Measurements from ENCODE around the gene ONECUT3. TPM values are rescaled to one million over a fixed set of nuclear protein-coding genes. Genes with fewer than 3 reads are reported as not detected.

Gene ONECUT3
- total RNA-seq, 2 donors from 2014 or later = 0.26 TPM; not detected in 1

GRCh38 chr19:1754636-1755466 is 1.5 kb downstream of the ONECUT3 start:
- H3K4me1 ChIP-seq = peaks cover 26% of the 10 kb centered on the region
- TF ChIP-seq POLR2A (IDR thresholded peaks at IDR 0.05) = no peak
- TF ChIP-seq, protein P1, sequence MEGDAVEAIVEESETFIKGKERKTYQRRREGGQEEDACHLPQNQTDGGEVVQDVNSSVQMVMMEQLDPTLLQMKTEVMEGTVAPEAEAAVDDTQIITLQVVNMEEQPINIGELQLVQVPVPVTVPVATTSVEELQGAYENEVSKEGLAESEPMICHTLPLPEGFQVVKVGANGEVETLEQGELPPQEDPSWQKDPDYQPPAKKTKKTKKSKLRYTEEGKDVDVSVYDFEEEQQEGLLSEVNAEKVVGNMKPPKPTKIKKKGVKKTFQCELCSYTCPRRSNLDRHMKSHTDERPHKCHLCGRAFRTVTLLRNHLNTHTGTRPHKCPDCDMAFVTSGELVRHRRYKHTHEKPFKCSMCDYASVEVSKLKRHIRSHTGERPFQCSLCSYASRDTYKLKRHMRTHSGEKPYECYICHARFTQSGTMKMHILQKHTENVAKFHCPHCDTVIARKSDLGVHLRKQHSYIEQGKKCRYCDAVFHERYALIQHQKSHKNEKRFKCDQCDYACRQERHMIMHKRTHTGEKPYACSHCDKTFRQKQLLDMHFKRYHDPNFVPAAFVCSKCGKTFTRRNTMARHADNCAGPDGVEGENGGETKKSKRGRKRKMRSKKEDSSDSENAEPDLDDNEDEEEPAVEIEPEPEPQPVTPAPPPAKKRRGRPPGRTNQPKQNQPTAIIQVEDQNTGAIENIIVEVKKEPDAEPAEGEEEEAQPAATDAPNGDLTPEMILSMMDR (IDR thresholded peaks at IDR 0.05) = no peak
- H3K4me3 ChIP-seq = no peak overlapping the region
- WGBS, 2 donors = 1 to 2% methylated on average over 14 to 78 of the region's 80 CpGs
- intact Hi-C loops (cut with DNase I) = no loop called here
- ATAC-seq (no peak), DNase-seq (no peak)
- H3K36me3 ChIP-seq (replicated peaks in 1 of 2; ENCODE audit: insufficient read depth in 1 of 2, low read depth in 2 of 2) = no peaks in the 10 kb centered on the region
- peaks cover 0 to 60% of the 10 kb centered on the region in 2 donors for H3K27me3 ChIP-seq
- no peaks in the 10 kb centered on the region for H3K9me3 ChIP-seq
- H3K27ac ChIP-seq = no peak overlapping the region

DNA sequence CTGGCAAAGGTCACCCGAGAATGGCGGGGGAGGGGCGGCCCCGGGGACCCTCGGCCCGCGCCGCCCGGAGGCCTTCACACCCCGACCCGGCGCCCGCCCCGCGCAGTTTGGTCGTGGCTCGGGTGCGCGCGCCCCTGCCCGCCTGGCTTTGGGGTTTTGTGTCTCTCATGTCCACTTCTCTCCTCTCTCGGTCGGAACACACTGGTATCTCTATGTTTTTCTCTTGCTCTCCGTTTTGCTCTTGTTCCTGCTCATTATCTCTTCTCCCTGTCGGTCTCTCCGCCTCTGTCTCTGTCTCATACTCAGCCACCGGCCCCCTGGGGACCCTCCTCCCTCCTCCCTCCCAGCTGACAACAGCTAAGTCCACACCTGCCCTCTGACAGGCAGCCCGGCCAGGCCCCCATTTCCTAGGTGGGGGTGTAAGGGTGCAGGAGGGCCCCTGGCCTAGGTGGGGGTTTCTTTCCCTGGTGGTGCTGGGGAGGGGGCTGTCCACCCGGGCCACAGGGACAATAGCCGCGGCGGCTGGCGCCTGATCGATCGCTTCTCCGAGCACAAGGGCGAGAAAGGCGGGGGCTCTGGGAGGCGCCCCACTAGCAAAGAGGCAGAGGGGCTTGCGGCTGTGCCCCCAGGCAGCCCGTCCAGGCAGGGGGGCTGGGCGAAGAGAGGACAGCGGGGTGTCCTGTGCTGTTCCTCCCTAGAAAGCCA is 2.3 kb downstream of the ONECUT3 start:
- H3K4me1 ChIP-seq = peaks cover 23% of the 10 kb centered on the region
- H3K27me3 ChIP-seq = peaks cover 0 to 56% of the 10 kb centered on the region in 2 donors
- H3K4me3 ChIP-seq = no peak overlapping the region
- no peaks in the 10 kb centered on the region for H3K9me3 ChIP-seq
- no peak for ATAC-seq
- no peak for DNase-seq
- WGBS, 2 donors = 2 to 3% methylated on average over 8 to 38 of the region's 43 CpGs
- no peak overlapping the region for H3K27ac ChIP-seq
- no peaks in the 10 kb centered on the region for H3K36me3 ChIP-seq (replicated peaks in 1 of 2; ENCODE audit: insufficient read depth in 1 of 2, low read depth in 2 of 2)
- intact Hi-C loops (cut with DNase I) = no loop called here
- TF ChIP-seq, protein P1 (IDR thresholded peaks at IDR 0.05) = no peak
- TF ChIP-seq POLR2A (IDR thresholded peaks at IDR 0.05) = no peak

GRCh38 chr19:1756264-1756663 is 3.0 kb downstream of the ONECUT3 start:
- Histone ChIP-seq H3K4me1 (peaks cover 23% of the 10 kb centered on the region), H3K4me3 (no peak overlapping the region), H3K27me3 (peaks cover 0 to 51% of the 10 kb centered on the region in 2 donors), H3K27ac (no peak overlapping the region), H3K9me3 (no peaks in the 10 kb centered on the region), H3K36me3 (replicated peaks in 1 of 2; ENCODE audit: insufficient read depth in 1 of 2, low read depth in 2 of 2) (no peaks in the 10 kb centered on the region)
- DNase-seq (no peak), ATAC-seq (no peak)
- intact Hi-C loops (cut with DNase I) = no loop called here
- TF ChIP-seq POLR2A (IDR thresholded peaks at IDR 0.05) = no peak
- TF ChIP-seq, protein P1 (IDR thresholded peaks at IDR 0.05) = no peak
- WGBS, 2 donors = 5 to 7% methylated on average over 17 to 20 of the region's 20 CpGs

DNA sequence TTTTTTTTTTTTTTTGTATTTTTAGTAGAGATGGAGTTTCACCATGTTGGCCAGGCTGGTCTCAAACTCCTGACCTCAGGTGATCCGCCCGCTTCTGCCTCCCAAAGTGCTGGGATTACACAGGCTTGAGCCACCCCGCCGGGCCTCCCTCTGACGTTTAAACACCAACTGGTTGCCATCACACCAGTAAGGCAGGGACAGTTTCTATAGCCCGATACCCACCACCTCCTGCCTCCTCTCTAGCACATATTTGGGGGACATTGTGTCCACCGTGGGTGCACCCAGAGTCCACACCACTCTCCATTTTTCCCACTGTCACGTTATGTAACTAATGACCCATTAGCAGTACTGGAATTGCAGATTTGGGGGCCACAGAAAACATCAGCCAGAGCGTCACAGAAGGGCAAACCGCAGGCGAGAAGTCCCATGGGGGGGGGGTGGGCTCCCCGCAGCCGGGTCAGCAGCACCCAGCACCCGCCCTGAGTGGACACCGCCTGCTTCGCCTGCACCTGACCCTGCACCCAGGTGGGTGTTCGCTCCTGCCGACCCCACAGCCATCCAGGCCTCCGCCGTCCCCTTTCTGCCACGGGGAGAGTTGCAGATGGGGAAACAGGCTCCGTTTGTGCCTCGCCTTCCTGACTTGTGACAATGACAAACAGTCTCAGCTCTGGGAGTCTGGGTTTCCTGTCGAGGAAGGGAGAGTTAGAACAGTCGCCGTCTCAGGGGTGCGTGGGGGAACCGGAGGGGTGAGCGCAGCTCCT is 3.6 kb downstream of the ONECUT3 start:
- DNase-seq (no peak), ATAC-seq (no peak)
- H3K4me3 ChIP-seq = no peak overlapping the region
- H3K9me3 ChIP-seq = no peaks in the 10 kb centered on the region
- TF ChIP-seq POLR2A (IDR thresholded peaks at IDR 0.05) = no peak
- TF ChIP-seq, protein P1 (IDR thresholded peaks at IDR 0.05) = no peak
- intact Hi-C loops (cut with DNase I) = no loop called here
- no peaks in the 10 kb centered on the region for H3K36me3 ChIP-seq (replicated peaks in 1 of 2; ENCODE audit: insufficient read depth in 1 of 2, low read depth in 2 of 2)
- H3K27ac ChIP-seq = no peak overlapping the region
- H3K27me3 ChIP-seq = peaks cover 0 to 48% of the 10 kb centered on the region in 2 donors
- peaks cover 23% of the 10 kb centered on the region for H3K4me1 ChIP-seq
- WGBS, 2 donors = 4 to 15% methylated on average over 14 to 29 of the region's 29 CpGs
